Coronary artery (tissue), 2 donors: ENCODE data around the gene ZNRF2.

ENCODE experiments used
- DNase-seq: peaks from one replicate; pipeline ENCODE4 v3.0.0-alpha.2; 2017; ENCODE audit warnings: low spot score
- H3K27ac ChIP-seq, 2 donors: fragments of 200-600 bp; sonication (generic); one replicate each; pipeline ENCODE4 v1.5.1; 2016 to 2019
- H3K4me3 ChIP-seq: fragments of 200-600 bp; sonication (generic); 2 replicates; pipeline ENCODE4 v1.5.1; 2016; ENCODE audit warnings: mild to moderate bottlenecking, moderate library complexity
- CTCF ChIP-seq: fragments of 200-600 bp; sonication (generic); IDR thresholded peaks from one replicate; pipeline ENCODE4 v1.5.1; 2019; ENCODE audit warnings: antibody characterized with exemption

Gene ZNRF2

GRCh38 chr7:30270921-30271320 lies 13.5 kb upstream of the ZNRF2 start:
- no peak overlapping the region for H3K4me3 ChIP-seq
- no peak overlapping the region for H3K27ac ChIP-seq
- TF ChIP-seq CTCF, result no peak
- no peak for DNase-seq

GRCh38 chr7:30272126-30272525 lies 12.3 kb upstream of the ZNRF2 start:
- no peak overlapping the region for H3K27ac ChIP-seq
- no peak for DNase-seq
- TF ChIP-seq CTCF, result no peak

GRCh38 chr7:30273552-30273951 lies 10.8 kb upstream of the ZNRF2 start:
- no peak for DNase-seq
- TF ChIP-seq CTCF, result no peak
- Histone ChIP-seq H3K4me3 (no peak overlapping the region), H3K27ac (no peak overlapping the region)

More at GRCh38 chr7:30272126-30272525, 12.3 kb upstream of the ZNRF2 start:
- no peak overlapping the region for H3K4me3 ChIP-seq

GRCh38 chr7:30274641-30275040 lies 9.8 kb upstream of the ZNRF2 start:
- no peak overlapping the region for H3K4me3 ChIP-seq

GRCh38 chr7:30276203-30276900 lies 8.0 kb upstream of the ZNRF2 start:
- Histone ChIP-seq H3K27ac (no peak overlapping the region), H3K4me3 (no peak overlapping the region)
- peak; percentile 28 for TF ChIP-seq CTCF
- no peak for DNase-seq

More at GRCh38 chr7:30274641-30275040, 9.8 kb upstream of the ZNRF2 start:
- H3K27ac ChIP-seq, result no peak overlapping the region
- TF ChIP-seq CTCF, result no peak
- DNase-seq, result no peak

GRCh38 chr7:30278376-30278775 lies 6.0 kb upstream of the ZNRF2 start:
- H3K27ac ChIP-seq, result no peak overlapping the region

More at GRCh38 chr7:30278376-30278775, 6.0 kb upstream of the ZNRF2 start:
- TF ChIP-seq CTCF, result no peak
- DNase-seq, result no peak
- H3K4me3 ChIP-seq, result no peak overlapping the region
